Ascending aorta (tissue), 2 donors: ENCODE data around the gene ZNF74. TPM values are rescaled to one million over a fixed set of nuclear protein-coding genes. Genes with fewer than 3 reads are reported as not detected.

ENCODE experiments used
- DNase-seq, 2 donors: peaks; one replicate each; pipeline ENCODE4 v3.0.0-alpha.2; 2019; ENCODE audit warnings: low spot score in 2 of 2
- H3K27ac ChIP-seq, 2 donors: fragments of 200-600 bp; sonication (generic); one replicate each; pipeline ENCODE4 v1.5.1; 2016 to 2017; ENCODE audit warnings: mild to moderate bottlenecking in 1 of 2
- H3K27me3 ChIP-seq: fragments of 200-600 bp; sonication (generic); one replicate; pipeline ENCODE4 v1.5.1; 2017
- H3K36me3 ChIP-seq, 2 donors: fragments of 200-600 bp; sonication (generic); one replicate each; pipeline ENCODE4 v1.5.1; 2016
- H3K4me1 ChIP-seq, 2 donors: fragments of 200-600 bp; sonication (generic); one replicate each; pipeline ENCODE4 v1.5.1; 2016 to 2017; ENCODE audit warnings: mild to moderate bottlenecking in 1 of 2
- H3K4me3 ChIP-seq, 2 donors: fragments of 200-600 bp; sonication (generic); one replicate each; pipeline ENCODE4 v1.5.1; 2016 to 2017; ENCODE audit warnings: mild to moderate bottlenecking in 1 of 2
- H3K9me3 ChIP-seq, 2 donors: fragments of 200-600 bp; sonication (generic); one replicate each; pipeline ENCODE4 v1.5.1; 2016
- CTCF ChIP-seq, 3 experiments: fragments of 200-600 bp in 2 of 3; fragments of 450-650 bp in 1 of 3; sonication (generic) in 2 of 3; IDR thresholded peaks; one replicate each; pipeline ENCODE4 v1.5.1; 2016 to 2019; ENCODE audit warnings: antibody characterized with exemption in 3 of 3, mild to moderate bottlenecking in 1 of 3, moderate library complexity in 1 of 3
- intact Hi-C: fragments of 100-400 bp; cut with DNase I; formaldehyde crosslinking; loops from one replicate; pipeline ENCODE4 v1.15.1; 2023
- total RNA-seq: library from RNA; depleted of rRNA; stranded (reverse); fragments of >200 nt; gene quantifications from one replicate; pipeline ENCODE4 v1.1.0, GENCODE V29; 2016

Gene ZNF74
- total RNA-seq, 1 donor from 2014 or later: 28.9 TPM

DNA sequence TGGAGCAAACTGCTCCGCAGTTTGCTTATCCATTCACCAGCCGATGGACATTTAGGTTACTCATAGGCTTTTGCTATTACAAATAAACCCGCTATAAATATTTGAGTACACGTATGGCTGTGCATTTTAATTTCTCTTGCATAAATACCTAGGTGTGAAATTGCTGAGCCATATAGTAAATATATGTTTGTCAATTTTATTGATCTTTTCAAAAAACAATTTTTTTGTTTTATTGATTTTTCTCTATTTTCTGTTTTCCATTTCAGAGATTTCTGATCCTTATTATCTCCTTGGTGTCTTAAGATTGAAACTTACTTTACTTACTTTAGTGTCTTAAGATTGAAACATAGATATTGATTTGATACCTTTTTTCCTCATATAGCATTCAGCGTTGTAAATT is 4.5 kb downstream of the ZNF74 start:
- H3K27me3 ChIP-seq: no peaks in the 10 kb centered on the region
- no peak overlapping the region for H3K4me3 ChIP-seq
- peaks cover 2 to 17% of the 10 kb centered on the region in 2 donors for H3K4me1 ChIP-seq
- H3K27ac ChIP-seq: no peak overlapping the region
- intact Hi-C loops: no loop called here
- no peaks in the 10 kb centered on the region for H3K9me3 ChIP-seq
- TF ChIP-seq CTCF (IDR thresholded peaks at IDR 0.05): no peak
- no peak for DNase-seq
- H3K36me3 ChIP-seq: peaks cover 4 to 14% of the 10 kb centered on the region in 2 donors

DNA sequence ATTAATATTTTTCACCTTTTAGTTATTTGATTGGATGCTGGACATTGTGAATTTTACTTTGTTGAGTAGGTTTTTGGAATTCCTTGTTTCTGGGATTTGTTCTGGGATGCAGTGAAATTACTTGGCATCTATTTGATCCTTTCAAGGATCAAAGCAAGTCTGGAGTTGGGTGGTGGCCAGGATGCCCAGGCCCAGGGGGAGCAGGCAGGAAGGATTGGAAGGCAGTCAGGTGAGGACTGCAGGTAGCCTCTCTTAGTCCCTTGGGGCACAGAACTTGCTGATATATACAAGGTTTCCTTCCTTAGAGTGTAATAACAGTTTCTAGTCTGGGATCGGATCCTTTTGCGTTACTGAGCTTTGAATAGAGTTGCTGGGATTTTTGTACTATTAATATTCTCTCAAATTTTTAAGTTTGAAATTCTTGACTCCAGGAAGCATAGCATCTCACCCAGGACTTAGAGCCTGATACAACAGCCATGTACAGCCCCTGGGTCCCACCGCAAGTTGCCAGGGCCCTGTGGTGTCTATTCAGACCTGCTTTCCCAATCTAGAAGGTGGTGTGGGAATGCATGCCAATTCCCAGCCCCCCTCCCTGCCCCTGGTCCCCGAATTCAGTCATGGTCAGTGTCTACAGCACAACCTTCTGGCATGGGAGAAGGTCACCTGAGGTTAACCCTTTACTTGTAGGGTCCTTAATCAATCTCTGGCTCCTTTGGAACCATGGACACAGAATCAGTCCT is 6.1 kb downstream of the ZNF74 start:
- intact Hi-C loops: no loop called here
- no peak for TF ChIP-seq CTCF (IDR thresholded peaks at IDR 0.05)
- Histone ChIP-seq H3K4me1 (peaks cover 0 to 7% of the 10 kb centered on the region in 2 donors), H3K27ac (no peak overlapping the region), H3K4me3 (no peak overlapping the region), H3K9me3 (no peaks in the 10 kb centered on the region), H3K27me3 (no peaks in the 10 kb centered on the region), H3K36me3 (peaks cover 8 to 27% of the 10 kb centered on the region in 2 donors)
- no peak for DNase-seq

- TF ChIP-seq CTCF (IDR thresholded peaks at IDR 0.05): no peak
- Histone ChIP-seq H3K9me3 (no peaks in the 10 kb centered on the region), H3K4me1 (no peaks in the 10 kb centered on the region), H3K4me3 (no peak overlapping the region), H3K27me3 (no peaks in the 10 kb centered on the region), H3K27ac (no peak overlapping the region), H3K36me3 (peaks cover 14 to 35% of the 10 kb centered on the region in 2 donors)
- intact Hi-C loops: no loop called here
- peak in 1 of 2 donors; percentile 45 for DNase-seq
These were observed 6.8 kb downstream of the ZNF74 start for GRCh38 chr22:20400606-20401375.

- peaks cover 21 to 42% of the 10 kb centered on the region in 2 donors for H3K36me3 ChIP-seq
- H3K27me3 ChIP-seq: no peaks in the 10 kb centered on the region
- no peaks in the 10 kb centered on the region for H3K4me1 ChIP-seq
- H3K27ac ChIP-seq: no peak overlapping the region
- intact Hi-C loops: no loop called here
- TF ChIP-seq CTCF (IDR thresholded peaks at IDR 0.05): no peak
- no peak overlapping the region for H3K4me3 ChIP-seq
- H3K9me3 ChIP-seq: no peaks in the 10 kb centered on the region
- DNase-seq: peak in 1 of 2 donors; percentile 57
These were observed 7.5 kb downstream of the ZNF74 start for GRCh38 chr22:20401376-20402014.

- TF ChIP-seq CTCF (IDR thresholded peaks at IDR 0.05): no peak
- Histone ChIP-seq H3K4me3 (no peak overlapping the region), H3K27ac (no peak overlapping the region), H3K4me1 (no peaks in the 10 kb centered on the region), H3K36me3 (peaks cover 23 to 57% of the 10 kb centered on the region in 2 donors), H3K9me3 (no peaks in the 10 kb centered on the region), H3K27me3 (no peaks in the 10 kb centered on the region)
- intact Hi-C loops: no loop called here
- peak in 1 of 2 donors; percentile 35 for DNase-seq
These were observed 9.2 kb downstream of the ZNF74 start for GRCh38 chr22:20402960-20403778.
